ENCODE measurements around the gene PRPSAP1. TPM values are rescaled to one million over a fixed set of nuclear protein-coding genes. Genes with fewer than 3 reads are reported as not detected.

Gene PRPSAP1
- total RNA-seq, 6 experiments from 2014 or later: 39.3 to 55.6 (median 45.1) TPM

DNA sequence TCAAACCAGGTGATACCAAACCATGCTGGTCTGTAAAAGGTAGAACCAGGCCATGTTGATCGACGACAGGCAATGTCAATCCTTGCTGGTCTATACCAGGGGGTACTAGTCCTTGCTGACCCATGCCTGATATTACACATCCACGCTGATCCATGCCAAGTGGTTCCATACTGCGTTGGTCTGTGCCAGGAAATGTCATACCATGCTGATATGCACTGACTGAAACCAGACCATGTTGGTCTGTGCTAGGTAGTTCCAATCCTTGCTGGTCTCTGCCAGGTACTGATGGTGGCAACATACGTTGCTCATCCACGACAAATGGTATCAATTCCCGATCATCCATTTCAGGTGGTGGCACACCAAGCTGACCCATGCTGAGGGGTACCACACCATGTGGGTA, 60.6 kb downstream of the PRPSAP1 start:
- Histone ChIP-seq H3K4me3 (no peak overlapping the region), H3K27me3 (no peaks in the 10 kb centered on the region), H3K27ac (no peak overlapping the region), H3K36me3 (peaks cover 0 to 5% (median 0%) of the 10 kb centered on the region in 4 donors), H3K4me1 (no peaks in the 10 kb centered on the region), H3K9me3 (no peaks in the 10 kb centered on the region)
- no CpG with 5 or more reads among the region's 7 CpGs for WGBS (ENCODE audit: insufficient coverage, low coverage, low lambda C conversion rate, missing lambda C conversion rate)
- ATAC-seq (peak in 1 of 4 donors; percentile 22), DNase-seq (no peak)
- TF ChIP-seq, protein P1, sequence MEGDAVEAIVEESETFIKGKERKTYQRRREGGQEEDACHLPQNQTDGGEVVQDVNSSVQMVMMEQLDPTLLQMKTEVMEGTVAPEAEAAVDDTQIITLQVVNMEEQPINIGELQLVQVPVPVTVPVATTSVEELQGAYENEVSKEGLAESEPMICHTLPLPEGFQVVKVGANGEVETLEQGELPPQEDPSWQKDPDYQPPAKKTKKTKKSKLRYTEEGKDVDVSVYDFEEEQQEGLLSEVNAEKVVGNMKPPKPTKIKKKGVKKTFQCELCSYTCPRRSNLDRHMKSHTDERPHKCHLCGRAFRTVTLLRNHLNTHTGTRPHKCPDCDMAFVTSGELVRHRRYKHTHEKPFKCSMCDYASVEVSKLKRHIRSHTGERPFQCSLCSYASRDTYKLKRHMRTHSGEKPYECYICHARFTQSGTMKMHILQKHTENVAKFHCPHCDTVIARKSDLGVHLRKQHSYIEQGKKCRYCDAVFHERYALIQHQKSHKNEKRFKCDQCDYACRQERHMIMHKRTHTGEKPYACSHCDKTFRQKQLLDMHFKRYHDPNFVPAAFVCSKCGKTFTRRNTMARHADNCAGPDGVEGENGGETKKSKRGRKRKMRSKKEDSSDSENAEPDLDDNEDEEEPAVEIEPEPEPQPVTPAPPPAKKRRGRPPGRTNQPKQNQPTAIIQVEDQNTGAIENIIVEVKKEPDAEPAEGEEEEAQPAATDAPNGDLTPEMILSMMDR (IDR thresholded peaks at IDR 0.05): no peak
- TF ChIP-seq POLR2A (IDR thresholded peaks at IDR 0.05): no peak
- intact Hi-C loops (cut with DNase I): no loop called here

DNA sequence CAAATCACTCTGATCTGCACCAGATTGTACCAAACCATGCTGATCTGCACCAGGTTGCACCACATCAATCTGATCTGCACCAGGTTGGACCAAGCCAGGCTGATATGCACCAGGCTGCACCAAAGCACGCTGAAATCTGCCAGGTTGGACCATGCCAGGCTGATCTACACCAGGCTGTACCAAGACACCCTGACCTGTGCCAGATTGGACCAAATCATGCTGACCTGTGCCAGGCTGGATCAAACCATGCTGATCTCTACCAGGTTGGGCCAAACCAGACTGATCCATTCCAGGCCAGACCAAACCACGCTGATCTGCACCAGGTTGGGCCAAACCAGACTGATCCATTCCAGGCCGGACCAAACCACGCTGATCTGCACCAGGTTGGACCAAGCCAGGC, 61.1 kb downstream of the PRPSAP1 start:
- H3K4me3 ChIP-seq: no peak overlapping the region
- H3K36me3 ChIP-seq: peaks cover 0 to 5% (median 0%) of the 10 kb centered on the region in 4 donors
- no peaks in the 10 kb centered on the region for H3K9me3 ChIP-seq
- DNase-seq (no peak), ATAC-seq (peak in 1 of 4 donors; percentile 41)
- H3K27me3 ChIP-seq: no peaks in the 10 kb centered on the region
- no CpG with 5 or more reads among the region's 4 CpGs for WGBS (ENCODE audit: insufficient coverage, low coverage, low lambda C conversion rate, missing lambda C conversion rate)
- no peak overlapping the region for H3K27ac ChIP-seq
- H3K4me1 ChIP-seq: no peaks in the 10 kb centered on the region
- intact Hi-C loops (cut with DNase I): no loop called here
- TF ChIP-seq POLR2A (IDR thresholded peaks at IDR 0.05): no peak
- TF ChIP-seq, protein P1 (IDR thresholded peaks at IDR 0.05): no peak

DNA sequence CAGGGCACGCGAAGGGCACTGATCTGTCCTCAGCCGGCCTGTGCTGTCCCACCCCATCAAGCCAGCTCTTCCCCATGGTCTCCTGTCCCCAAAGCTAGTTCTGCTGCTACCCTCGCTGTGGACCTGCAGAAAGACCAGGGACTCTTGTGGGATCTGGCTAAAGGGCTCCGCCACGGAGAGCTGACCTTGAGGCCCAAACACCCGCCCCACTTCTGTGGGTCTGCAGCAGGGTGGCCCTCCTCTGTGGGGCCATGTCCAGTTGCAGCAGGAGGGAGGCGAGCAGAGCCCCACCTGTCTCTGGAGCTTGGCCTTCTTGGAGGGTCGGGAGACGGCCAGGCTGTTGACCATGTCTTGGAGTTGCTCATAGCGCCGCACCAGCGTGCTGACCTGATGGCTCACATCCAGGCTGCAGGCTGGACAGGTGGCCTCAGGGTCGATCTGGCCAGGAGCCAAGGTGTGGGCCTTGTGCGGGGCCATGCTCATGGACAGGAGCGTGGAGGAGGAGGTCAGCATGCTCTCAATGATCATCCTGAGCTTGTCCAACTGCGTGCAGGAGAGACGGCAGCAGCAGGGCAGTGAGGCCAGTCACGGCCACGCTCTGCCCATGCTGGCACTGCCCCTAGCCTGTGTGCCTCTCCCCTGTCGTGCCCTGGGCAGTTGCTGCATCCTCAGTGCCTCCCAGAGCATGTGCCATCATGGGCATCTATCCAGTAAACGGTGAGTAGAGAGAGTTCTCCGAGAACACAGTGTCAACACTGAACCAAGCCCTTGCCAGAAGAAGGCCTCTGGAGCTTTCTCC, 71.9 kb downstream of the PRPSAP1 start:
- Histone ChIP-seq H3K9me3 (no peaks in the 10 kb centered on the region), H3K4me3 (no peak overlapping the region), H3K36me3 (no peaks in the 10 kb centered on the region), H3K27me3 (no peaks in the 10 kb centered on the region), H3K27ac (no peak overlapping the region), H3K4me1 (no peaks in the 10 kb centered on the region)
- ATAC-seq: peak; percentile 3 to 64 (median 52)
- intact Hi-C loops (cut with DNase I): loop anchor here (5.0 to 10.0 kb wide), 2 partner anchors 159 to 267 kb away; no protein-coding TSS in a partner anchor
- DNase-seq: peak in 1 of 3 donors; percentile 79
- WGBS (ENCODE audit: insufficient coverage, low coverage, low lambda C conversion rate, missing lambda C conversion rate): 45% methylated on average over 11 of the region's 23 CpGs
- no peak for TF ChIP-seq POLR2A (IDR thresholded peaks at IDR 0.05)
- TF ChIP-seq, protein P1 (IDR thresholded peaks at IDR 0.05): no peak

DNA sequence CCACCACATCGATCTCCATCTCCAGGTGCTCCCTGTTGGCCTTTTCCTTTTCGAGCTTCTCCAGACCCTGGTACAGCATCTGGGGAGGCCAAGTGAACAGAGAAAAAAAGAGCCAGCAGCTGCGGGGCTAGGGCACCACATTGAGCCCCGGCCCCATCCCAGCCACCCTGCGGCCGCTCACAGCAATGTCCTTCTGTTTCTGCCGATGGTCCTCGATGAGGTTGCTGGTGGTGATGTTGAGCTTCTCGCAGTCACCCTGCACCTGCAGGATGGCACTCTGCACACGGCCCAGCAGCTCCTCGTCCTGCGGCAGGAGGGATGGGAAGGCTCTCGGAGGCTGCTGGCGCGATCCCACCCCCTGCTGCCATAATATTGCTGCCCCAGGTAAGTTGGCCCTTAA, 73.1 kb downstream of the PRPSAP1 start:
- intact Hi-C loops (cut with DNase I): loop anchor here (5.0 to 10.0 kb wide), 2 partner anchors 158 to 266 kb away; no protein-coding TSS in a partner anchor
- no peak for DNase-seq
- no peak overlapping the region for H3K27ac ChIP-seq

More for the DNA sequence above, 73.1 kb downstream of the PRPSAP1 start:
- Histone ChIP-seq H3K36me3 (no peaks in the 10 kb centered on the region), H3K4me1 (no peaks in the 10 kb centered on the region), H3K27me3 (no peaks in the 10 kb centered on the region), H3K9me3 (no peaks in the 10 kb centered on the region), H3K4me3 (no peak overlapping the region)
- no peak for TF ChIP-seq POLR2A (IDR thresholded peaks at IDR 0.05)
- TF ChIP-seq, protein P1 (IDR thresholded peaks at IDR 0.05): no peak
- no peak for ATAC-seq
- WGBS (ENCODE audit: insufficient coverage, low coverage, low lambda C conversion rate, missing lambda C conversion rate): 80% methylated on average over 1 of the region's 15 CpGs
